HG03457 (cell line): ENCODE data around the gene GJC1.

Experiments
- ATAC-seq: cut with Tn5 transposase; IDR thresholded peaks from one replicate; pipeline ENCODE4 v1.9.1; 2021; ENCODE audit warnings: moderate number of reproducible peaks; ENCODE audit not compliant: unreplicated experiment

The GJC1 gene

DNA sequence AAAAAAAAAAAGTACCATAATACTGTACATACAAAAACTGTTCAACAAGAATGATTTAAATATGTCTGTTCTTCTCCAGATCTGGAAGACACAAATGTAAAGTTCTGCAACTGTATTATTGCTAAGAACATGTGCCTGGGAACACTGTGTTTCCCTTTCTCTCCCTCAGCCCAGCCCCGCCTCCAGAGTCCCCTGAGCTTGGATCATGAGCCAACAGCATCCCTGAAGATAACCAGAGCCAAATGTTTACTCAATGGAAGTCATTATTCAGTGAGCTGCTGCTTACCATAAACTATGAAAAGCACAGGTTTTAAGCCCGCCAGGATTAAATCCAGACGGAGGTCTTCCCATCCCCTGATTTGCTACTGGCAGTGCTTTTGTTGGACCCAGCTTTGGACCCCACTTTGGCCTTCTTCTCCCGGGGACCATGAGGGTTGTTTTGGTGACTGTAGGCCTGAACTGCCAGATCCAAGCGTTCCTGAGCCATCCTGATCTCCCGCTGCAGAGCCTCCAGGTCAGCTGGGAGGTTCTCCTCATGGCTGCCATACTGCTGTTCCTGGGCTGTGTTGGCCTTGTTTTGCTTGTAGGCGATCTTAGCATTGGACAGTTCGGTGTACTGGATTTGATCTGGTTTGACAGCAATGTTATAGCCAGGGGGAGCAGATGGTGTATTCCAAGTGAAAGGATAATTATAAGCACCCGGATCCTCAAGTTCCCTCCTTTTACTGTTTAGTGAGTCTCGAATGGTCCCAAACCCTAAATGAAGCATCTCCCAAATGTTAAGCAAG lies 25.6 kb downstream of the GJC1 start:
- no peak for ATAC-seq

DNA sequence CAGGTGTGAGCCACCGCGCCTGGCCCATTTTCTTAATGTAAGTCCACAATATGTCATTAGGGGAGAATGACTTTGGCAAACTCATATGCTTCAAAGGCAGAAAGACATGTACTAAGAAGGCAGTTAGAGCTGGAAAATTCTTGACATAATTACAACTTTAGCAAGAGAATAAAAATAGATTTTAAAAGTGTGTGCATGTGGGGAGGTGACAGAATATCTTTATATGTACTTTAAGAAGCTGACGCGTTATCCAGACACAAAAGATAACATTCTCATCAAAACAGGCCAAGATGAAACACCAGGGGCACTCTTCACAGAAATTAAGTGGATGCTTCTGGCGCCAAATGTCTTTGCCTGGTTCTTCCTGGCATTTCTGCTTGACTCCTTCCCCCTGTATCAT lies 28.2 kb downstream of the GJC1 start:
- ATAC-seq, result no peak

DNA sequence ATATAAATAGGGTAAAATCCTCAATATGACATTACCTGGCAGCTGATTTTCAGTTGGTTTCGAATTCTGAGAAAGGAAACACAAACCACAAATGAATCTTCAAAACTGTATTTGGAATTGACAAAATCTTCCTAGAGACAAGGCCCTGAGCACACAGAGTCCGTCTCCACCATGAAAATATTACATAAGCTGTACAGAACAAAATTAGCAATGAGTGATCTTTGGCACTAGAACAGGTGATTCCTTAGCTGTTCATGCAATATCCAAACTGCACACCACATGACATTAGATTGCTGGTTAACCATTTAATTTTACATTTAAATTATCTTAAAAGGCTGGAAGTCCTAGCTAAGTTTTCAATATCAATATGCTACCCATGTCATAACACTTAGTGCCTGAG lies 31.7 kb downstream of the GJC1 start:
- ATAC-seq, result no peak

DNA sequence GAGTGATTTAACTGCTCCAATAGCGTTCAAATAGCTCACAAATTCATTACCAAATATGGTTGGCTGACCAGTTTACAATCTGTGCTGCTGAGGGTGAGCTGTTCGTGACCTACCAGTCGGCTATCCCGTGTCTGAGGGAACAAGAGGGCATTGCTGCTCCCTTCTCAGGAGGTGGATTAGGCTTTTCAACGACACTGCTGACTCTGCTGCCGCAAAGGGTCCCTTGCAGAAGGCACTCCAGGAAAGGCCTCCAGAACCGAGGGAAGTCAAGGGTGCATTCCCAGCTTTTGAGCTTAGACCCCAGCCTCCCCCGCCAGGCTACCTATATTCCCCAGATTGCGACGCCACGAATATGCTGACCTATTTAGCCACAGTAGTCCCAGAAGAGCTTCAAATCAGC lies 32.3 kb downstream of the GJC1 start:
- no peak for ATAC-seq

DNA sequence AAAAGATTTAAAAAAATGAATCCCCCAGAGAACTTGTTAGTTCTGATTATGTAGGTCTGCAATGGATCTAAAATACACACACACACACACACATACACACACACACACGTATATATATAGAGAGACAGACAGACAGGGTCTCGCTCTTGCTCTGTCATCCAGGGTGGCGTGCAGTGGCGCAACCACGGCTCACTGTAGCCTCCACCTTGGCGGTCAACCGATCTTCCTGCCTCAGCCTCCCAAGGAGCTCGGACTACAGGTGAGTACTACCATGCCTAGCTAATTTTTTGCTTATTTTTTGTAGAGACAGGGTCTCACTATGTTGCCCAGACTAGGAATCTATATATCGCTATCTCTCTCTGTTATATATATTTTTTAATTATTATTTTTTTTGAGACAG lies 33.4 kb downstream of the GJC1 start:
- no peak for ATAC-seq

DNA sequence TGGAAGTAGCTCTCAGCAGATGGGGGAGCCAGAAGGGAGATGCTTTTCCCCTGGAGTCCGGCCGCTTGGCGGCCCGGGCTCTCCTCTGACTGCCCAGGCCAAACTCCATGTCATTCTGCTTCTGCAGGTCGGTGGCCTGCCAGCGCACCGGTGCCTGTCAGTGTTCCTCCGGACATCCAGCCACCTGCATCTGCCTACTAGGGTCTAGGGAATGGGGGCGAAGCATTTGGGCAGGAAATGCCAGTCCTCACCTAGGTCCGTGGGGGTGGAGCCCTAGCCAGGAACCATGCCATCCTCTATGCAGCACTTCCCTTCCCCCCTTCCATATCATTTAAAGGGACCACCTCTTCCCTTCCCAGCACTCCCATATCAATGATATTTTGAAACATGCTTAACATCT lies 34.2 kb downstream of the GJC1 start:
- no peak for ATAC-seq

DNA sequence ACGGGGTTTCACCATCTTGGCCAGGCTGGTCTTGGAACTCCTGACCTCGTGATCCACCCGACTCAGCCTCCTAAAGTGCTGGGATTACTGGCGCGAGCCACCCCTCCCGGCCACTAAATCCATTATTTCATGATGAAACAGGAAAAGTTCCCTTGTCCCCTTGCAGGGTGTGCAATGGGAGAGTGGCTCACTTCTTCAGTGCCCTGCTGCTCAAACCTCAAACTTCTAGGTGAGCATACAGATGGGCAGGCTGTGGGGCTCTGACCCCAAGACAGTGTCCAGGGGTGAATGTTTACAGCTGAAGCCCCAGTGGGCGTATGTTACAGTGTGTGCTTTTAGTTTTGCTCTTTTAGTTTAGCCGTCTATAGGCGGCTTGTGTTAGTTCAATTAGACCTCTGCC lies 34.7 kb downstream of the GJC1 start:
- no peak for ATAC-seq

DNA sequence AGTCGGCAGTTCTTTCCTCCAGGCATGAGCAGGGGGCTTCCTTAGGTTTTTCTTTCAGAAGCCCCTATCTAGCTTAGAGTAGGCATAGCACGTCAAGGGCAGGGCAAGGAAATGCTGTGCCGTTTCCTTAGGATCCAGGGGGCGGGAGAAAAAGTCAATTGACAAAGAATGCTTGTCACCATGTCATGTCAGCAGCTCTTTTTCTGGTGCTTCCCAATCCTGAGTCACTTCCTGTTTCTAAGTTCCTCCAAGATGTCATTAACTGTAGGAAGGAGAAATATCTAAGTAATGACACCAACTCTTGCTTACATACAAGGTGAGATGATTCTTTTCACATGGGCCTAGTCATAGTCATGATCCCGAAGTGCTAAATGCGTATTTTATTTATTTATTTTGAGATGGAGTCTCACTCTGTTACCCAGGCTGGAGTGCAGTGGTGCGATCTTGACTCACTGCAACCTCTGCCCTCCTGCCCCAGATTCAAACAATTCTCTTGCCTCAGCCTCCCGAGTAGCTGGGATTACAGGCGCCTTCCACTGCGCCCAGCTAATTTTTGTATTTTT lies 35.2 kb downstream of the GJC1 start:
- no peak for ATAC-seq

DNA sequence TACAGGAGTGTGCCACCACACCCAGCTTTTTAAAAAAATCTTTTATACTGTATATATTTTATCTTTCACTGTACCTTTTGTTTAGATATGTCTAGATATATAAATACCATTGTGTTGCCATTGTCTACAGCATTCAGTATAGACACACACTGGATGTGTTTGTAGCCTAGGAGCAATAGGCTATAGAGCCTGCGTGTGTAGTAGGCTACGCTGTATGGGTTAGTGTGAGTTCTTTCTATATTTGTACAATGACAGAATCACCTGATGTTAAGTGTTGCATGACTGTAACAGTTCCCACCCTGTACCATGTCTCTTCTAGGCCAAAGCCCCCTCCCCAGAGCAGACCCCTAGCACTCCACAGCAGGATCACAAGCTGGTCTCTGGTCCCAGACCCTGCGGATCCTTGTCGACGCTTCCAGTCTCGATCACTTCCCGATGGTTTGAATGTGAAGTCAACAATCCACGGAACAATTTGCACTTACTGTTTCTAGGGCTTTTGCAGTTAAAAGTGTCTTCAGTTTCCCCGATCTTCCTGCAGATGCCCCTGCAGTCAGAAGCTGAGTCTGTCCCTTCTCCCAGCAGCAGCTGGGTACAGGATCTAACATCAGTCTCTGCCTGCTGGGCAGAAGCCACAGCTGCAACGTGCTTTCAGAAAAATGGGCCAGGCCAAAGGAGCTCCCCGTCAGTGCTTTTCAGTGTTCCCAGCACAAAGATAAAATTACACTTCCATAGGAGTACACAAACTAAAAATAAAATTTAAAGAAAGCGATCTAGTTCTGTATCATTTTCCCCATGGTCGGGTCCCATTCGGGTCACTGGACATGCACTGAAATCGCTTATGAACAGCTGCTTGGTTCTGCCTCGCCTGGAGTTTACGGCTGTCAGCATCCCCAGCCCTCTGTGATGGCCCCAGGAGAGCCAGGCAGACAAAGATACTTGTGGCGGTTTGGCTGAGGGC lies 35.9 kb downstream of the GJC1 start:
- ATAC-seq, result no peak

DNA sequence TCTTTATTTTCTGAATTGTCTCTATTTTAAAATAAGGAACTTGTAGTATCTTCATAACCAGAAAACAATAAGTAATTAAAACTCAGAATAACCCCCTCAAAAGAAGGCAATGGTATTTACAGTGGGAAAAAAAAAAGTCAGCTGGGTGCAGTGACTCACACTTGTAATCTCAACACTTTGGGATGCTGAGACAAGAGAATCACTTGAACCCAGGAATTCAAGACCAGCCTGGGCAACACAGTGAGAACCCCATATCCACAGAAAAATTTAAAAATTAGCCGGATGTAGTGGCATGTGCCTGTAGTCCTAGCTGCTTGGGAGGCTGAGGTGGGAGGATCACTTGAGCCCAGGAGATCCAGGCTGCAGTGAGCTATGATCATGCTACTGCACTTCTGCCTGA lies 37.8 kb downstream of the GJC1 start:
- ATAC-seq, result no peak

DNA sequence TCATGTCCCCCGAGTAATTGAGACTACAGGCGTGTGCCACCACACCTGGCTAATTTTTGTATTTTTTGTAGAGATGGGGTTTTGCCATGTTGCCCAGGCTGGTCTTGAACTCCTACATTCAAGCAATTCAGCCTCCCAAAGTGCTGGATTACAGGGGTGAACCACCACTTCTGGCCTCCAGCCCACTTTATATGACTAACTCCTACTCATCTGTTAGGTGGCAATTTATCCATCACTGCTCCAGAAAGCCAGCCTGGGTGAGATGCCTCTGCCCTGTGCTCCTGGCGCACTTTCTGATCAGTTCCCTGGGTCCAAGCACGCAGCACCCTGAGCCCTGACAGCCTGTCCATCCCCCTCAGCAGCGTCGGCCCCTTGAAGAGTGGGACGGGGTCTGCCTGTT lies 41.9 kb downstream of the GJC1 start:
- ATAC-seq, result no peak

DNA sequence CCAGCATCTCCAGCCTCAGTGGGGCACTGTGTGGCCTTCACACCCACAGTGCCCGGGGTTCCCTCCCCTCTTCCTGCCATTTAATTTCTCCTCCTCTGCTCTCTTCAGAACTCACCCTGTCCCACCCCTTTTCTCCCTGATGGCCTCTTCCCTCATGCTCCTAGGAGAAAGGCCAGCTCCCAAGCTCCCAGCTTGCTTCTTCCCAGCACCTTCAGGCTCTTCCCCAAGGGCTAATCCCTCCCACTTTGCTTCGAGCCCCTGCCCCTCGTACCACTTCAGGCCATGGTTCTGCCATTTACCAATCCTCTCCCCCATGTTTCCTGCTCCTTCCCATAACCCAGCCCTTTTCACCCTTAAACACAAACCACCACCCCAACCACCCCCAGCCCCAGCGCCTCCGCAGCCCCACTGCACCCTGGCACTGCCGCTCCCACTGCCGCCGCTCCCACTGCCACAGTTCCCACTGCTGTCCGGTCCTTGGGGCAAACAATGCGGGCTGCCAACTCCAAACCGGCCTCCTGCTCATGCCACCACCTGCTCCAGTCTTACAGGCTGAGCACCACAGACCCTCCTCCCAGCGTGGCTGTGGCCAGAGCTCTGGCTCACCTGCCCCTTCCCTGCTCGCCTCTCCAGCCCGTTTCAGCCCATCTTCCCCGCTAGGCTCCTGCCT lies 42.7 kb downstream of the GJC1 start:
- no peak for ATAC-seq

DNA sequence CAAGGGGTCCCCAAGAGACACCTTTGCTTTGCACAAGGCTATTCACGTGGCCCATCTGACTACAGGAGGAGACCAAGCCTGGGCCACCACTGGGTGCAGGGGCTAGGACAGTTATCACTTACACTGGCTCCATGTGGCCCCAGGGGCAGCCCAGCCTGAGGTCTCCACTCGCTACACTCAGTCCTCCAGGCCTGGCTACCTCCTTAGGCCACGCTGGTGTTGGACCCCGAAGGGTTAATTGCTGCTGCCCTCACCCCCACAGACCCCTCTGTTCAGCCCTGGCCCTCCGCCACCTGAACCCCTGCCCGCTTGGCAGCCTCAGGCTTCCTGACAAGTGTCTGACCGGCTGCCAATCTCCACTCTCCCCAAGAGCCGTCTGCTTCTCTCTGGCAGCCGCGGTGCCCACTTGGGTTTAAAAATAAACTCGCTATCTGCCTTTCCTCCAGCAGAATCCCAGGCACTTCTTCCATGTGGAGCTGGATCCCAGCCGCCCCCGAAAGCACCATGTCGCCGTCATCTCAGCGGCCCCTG lies 43.5 kb downstream of the GJC1 start:
- ATAC-seq, result no peak

DNA sequence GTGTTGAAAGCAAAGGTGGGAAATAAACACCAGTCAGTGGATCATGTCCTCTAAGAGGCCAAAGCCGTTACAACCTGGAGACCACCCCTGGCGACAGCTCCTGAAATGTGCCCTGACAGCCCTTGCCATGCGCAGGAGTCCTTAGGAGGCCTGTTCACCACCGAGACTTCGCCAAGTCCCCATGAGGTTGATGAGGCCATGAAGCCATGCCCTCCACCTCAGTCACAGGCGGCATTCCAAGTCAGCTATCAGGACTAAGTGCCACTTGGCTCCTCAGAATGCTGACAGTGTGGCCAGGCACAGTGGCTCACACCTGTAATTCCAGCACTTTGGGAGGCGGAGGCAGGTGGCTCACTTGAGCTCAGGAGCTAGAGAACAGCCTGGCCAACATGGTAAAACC lies 44.2 kb downstream of the GJC1 start:
- no peak for ATAC-seq

DNA sequence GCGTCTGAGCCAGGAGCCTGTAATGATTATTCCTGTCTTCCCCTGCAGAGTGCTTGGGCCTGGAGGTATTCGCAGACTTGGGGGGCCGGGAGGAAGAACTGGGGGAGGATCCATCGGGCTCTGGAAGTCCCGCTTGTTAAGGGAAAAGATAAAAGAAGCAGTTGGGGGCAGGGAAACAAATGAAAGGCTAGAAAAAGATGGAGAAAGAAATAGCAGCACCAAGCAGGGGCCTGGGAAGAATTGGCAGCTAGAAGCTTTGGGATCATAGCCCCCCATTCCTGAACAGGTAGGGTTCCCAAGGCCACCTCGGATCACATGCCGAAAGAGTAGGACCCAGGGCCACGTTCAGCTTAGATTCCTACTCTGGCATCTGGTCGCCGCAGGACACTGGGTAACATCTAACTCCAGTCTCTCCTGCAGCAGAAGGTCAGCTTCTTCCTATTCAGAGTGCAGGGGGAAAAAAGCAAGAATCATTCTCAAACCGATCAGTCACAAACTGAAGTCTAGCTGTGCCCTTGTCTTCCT lies 47.7 kb downstream of the GJC1 start:
- ATAC-seq, result no peak

DNA sequence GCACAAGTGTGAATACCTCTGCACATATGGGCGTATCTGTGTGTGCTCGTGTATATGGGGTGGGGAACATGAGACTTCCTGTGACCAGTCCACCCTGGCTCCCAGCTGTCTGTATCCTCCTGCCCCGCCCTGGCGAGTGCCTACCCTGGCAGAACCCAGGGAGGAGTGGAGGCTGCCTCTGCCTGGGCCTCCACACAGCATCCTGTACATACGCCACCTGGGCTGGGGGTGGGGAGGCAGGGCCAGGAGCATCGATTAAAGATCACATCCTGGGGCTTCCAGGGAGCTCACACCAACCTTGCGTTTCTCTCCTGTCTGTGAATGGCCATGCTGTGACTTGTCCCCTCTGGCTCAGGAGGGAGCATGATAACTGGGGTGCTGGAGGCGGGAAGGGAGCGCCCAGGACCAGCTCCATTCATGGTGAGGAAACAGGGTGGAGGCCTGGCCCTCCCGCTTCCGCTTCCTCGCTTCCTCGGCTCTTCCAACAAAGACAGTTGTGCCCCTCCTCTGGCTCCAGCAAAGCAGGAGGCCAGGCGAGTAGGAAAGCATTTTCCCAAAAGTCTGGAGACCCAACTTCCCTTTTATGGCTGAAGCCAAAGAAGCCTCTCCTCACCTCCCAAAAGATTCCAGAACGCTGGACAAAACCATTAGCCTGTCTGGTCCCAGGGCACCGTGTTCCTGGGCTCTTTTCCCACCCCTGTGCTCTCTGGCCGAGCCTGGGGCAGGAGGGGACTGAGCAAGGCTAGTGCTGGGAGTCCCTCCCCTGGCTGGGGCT lies 48.3 kb downstream of the GJC1 start:
- ATAC-seq, result no peak

DNA sequence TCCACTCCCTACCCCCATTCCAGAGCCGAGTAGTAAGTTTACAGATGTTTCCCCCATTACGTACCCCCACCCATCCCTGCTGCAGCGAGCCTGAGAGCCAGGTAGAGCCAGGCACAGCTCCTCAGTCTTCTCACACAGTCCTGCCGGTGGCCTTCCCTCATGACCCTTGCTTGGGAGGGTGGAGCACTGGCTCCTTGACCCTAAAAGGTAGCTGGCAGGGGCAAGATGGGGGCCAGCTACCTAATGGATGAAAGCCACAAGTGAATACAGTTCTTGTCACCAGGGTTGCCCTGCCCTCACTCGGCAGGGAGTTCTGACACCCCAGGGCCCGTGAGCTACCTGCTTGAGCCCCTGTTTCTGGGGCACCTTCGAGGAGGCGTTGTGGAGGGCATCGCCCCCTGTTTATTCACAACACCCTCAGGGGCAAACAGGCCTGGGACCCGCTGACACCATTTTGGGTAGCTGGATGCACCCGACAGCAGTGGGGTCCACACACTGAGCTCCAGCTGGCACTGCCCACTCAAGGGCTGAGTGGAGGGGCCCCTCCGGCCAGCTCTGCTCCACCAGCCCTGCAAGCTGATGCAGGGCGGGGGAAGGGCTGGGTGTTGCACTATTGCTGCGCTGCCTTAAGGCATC lies 49.1 kb downstream of the GJC1 start:
- no peak for ATAC-seq

DNA sequence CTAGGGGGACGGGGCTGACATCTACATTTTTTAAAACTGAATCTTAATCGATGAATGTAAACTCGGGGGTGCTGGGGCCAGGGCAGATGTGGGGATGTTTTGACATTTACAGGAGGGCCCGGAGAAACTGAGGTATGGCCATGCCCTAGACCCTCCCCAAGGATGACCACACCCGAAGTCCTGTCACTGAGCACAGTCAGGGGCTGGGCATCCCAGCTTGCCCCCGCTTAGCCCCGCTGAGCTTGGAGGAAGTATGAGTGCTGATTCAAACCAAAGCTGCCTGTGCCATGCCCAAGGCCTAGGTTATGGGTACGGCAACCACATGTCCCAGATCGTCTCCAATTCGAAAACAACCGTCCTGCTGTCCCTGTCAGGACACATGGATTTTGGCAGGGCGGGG lies 49.9 kb downstream of the GJC1 start:
- ATAC-seq, result no peak

DNA sequence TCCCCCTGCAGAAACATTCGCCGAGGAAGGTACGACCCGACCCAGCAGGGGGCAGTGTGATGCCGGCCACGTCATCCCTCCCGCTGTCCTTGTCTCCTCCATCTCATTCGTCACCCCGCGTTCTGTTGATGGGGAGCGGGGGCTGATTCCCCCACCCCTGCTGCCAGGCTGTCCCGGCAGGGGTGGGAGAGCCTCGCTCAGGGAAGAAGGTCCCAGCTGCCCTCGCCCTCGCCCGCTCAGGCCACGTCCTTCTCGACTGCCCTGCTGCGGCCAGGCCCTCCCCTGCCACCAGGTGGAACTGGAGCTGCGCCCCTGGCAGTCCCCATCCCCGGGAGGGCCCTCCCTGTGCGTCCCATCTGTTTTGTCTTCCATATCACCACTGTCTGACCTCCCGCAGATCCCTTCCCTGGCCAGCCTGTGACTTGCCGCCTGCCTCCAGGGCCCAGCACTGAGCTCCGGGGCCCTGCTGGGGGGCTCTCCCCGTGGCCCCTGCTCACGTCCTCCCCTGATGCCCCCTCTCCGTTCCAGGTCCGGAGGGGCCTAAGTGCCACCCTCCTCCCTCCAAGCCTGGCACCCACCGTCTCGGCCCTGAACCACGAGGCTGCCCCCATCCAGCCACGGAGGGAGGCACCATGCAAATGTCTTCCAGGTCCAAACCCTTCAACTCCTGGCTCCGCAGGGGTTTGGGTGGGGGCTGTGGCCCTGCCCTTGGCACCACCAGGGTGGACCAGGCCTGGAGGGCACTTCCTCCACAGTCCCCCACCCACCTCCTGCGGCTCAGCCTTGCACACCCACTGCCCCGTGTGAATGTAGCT lies 50.7 kb downstream of the GJC1 start:
- no peak for ATAC-seq
